T-helper 2 cell treated with Interferon-gamma antibody and Interleukin-4, amounts not matched to agents 100 ng/mL and 5 ng/mL, for 36 hours (primary cell): ENCODE data around the gene P2RX5. TPM values are rescaled to one million over a fixed set of nuclear protein-coding genes. Genes with fewer than 3 reads are reported as not detected.

Experiments
- intact Hi-C: fragments of 100-400 bp; cut with micrococcal nuclease; formaldehyde crosslinking; loops from one replicate; pipeline ENCODE4 v1.15.1; 2023
- total RNA-seq: library from RNA; stranded (reverse); gene quantifications from 2 replicates; pipeline ENCODE4 v1.2.3, GENCODE V29; 2022

Gene P2RX5
- total RNA-seq, 1 donor from 2014 or later = 71.5 TPM

GRCh38 chr17:3682033-3682432, 13.9 kb downstream of the P2RX5 start:
- intact Hi-C loops = loop anchor here (2.0 kb wide), 2 partner anchors 41 to 145 kb away; partner anchors contain the start of gene HASPIN

DNA sequence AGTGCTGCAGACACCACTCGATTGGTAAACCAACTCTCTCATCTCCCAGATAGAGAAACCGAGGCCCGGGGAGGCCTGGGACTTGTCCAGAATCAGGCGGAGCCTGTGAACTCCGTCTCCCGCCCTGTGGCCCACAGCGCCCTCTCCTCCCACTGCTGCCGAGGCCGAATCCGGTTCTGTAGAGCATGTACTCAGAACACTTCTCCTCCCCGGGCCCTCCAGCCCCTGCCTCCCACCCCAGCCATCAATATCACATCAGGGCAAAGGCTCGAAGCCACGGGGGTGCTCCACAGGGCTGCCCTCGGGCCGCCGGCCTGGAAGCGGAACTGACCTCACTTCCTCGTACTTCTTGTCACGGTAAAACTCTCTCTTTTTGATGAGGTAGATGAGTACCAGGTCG, 14.4 kb downstream of the P2RX5 start:
- intact Hi-C loops = no loop called here

GRCh38 chr17:3681057-3681456, 14.9 kb downstream of the P2RX5 start:
- intact Hi-C loops = no loop called here

DNA sequence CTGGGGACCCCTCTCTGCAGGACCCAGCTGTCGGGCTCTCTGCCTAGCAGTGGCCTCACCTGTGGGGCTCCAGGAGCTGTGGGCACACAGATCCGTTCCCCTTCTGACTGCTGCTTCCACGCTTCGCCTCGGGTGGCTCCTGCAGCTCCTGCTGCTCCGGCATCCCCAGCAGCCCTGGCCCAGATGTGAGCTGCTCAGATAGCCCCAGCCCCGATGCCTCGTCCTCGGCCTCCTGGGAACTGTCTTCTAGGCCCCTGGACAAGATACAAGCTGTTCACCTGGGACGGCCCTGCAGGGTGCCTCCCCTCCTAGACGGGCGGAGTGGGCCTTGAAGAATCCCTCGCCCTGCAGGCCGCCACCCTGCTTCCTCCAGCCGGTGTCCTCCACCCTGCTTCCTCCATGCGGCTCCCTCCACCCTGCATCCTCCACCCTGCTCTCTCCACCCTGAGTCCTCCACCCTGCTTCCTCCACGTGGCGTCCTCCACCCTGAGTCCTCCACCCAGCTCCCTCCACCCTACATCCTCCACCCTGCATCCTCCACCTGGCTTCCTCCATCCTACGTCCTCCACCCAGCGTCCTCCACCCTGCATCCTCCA, 16.3 kb downstream of the P2RX5 start:
- intact Hi-C loops = no loop called here

- intact Hi-C loops = no loop called here
Measured at GRCh38 chr17:3678821-3679530, 17.0 kb downstream of the P2RX5 start.

DNA sequence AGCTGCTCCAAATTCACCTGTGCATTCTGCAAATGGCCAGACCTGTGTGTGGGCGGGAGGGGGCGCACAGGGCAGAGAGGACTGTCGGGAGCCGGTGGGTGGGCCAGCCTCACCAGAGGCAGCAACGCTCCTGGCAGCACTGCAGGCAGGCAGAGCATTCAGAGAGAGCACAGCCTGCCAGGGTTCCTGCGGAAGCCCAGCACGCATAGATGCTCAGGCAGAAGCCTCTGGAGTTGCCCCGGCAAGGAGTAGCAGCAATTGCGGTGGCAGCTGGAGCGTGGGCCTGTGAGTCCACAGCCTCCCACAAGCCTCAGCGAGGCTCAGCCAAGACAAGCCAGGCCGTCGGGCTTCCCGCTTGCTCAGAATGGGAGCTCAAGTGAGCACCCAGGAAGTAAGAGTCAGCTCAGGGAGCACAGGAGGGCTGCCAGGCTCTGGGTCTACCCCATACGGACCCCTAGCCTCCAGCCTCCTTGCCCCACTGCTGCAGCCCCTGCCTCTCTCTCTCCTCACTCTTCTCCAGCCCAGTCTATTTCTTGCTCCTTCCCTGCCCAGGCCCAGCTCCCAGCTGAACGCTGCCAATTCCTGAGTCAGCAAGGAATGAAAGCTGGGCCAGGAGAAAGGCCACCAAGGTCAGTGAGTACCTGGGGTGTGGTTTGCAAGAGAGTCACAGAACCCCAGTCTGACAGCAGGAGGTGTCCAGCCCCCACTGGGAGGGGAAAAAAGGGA, 17.7 kb downstream of the P2RX5 start:
- intact Hi-C loops = no loop called here

- intact Hi-C loops = no loop called here
Measured at GRCh38 chr17:3675886-3676285, 20.1 kb downstream of the P2RX5 start.

DNA sequence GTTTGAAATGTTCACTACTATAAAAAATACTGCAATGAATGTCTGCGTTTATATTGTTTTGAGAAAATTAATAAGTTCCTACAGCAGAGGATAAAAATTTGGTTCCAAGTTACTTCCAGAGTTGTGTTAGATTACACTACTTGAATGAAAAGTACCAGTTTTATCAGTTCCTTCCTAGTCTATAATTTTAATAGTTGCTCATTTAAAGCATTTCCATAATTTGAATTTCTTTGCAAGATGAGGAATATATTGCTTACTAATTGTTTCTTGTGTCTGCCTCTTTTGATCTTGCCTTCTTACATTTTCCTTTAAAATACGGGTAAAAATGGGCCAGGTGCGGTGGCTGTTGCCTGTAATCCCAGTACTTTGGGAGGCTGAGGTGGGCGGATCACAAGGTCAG, 23.4 kb downstream of the P2RX5 start:
- intact Hi-C loops = no loop called here

- intact Hi-C loops = loop anchor here (5.0 kb wide), 2 partner anchors 43 to 223 kb away; partner anchors contain the start of gene CAMKK1
Measured at GRCh38 chr17:3669548-3669947, 26.4 kb downstream of the P2RX5 start.

DNA sequence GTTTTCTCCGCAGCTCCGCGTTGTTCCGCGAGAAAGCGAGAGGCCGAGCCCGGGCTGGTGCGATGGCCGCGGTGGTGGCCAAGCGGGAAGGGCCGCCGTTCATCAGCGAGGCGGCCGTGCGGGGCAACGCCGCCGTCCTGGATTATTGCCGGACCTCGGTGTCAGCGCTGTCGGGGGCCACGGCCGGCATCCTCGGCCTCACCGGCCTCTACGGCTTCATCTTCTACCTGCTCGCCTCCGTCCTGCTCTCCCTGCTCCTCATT, 26.9 kb downstream of the P2RX5 start:
- intact Hi-C loops = loop anchor here (5.0 kb wide), 2 partner anchors 43 to 223 kb away; partner anchors contain the start of gene CAMKK1

DNA sequence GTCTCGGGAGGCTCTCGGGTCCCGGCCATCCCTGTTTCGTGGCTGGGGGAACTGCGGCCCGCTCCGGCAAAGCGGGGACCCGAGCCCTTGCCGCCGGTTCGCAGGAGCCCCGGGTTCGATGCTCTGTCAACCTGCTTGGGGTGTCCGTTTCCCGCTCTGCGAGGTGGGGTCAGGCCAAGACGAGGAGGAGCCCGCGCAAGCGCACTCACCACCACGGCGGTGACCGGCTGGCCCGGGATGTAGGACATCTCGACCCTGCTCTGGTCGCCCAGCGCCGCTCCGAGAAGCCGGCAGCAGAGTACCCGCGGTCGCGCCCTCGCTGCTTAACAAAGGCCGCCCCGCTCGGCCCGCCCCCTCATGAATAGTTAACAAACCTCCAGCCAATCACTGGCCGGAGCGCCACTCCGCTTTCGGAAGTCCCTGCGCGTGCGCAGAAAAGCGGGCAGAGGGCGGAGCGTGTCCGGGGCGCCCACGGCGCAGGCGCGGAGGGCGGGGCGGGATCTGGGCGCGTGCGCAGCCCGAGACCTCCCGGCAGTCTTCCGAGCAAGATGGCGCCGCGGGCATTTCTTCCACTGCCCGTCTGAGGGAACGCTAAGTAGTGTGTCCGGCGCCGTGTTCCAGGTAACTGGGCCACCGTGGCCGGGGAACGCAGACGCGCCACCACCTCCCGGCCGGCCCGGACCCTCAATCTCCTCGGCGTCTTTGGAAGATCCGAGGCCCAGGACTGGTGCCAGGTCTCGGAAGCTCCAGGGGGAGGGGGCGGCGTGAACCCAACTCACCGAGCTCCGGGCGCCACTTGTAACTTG, 27.5 kb downstream of the P2RX5 start, which contains the start of the genes EMC6 and TAX1BP3:
Gene EMC6, plus strand, starts transcription at position 534 of the 806 bp plus-strand sequence. CDS start 335 bp downstream, outside the sequence.
Gene TAX1BP3, minus strand, starts transcription at position 300 of the 806 bp plus-strand sequence. Its CDS starts 52 bp downstream, at position 248.
- intact Hi-C loops = loop anchor here (1.0 to 5.0 kb wide), 4 partner anchors 32 to 224 kb away; partner anchors contain the start of genes CAMKK1, CTNS, HASPIN and SHPK

DNA sequence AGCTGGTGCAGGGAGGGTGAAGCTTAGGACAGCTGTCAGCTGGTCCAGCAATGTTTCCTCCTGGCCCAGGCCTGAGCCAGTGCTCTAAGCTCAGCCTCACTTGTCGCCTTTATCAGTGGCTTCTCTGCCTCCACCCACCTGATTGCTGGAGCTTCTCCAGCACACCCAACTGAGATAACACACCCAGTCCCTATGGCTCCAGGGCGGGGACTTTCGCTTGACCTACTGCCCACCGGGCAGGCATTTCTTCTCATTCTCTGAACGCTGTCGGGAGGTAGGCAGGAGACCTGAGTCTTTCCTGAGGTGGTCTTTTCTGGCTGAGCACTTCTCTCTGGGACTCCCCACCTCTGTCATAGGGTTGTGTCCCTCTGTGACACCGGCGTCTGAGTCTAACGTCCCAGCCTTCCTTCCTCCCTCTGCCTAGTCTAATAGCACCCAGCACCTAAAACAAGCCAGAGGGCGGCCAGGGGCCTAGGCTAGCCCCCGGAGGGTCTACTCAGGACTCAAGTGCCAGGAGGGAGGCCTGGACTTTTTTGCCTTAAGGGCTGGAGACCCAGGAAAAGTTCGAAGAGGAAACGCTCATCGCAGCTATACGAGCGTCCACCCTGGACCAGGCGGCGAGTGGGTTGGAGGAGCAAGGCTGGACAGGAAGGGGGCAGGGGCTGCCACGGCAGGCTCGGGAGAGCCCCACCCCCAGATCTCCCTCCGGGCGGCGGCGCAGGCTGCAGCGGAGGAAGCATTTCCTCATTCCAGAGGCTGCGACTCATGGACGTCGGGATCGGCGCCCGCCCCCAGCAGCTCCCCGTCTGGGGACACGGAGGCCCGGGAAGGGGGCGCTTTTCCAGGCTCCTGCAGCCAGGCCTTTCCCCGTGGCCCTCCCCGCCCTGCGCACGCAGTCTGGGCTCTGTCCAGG, 28.3 kb downstream of the P2RX5 start:
- intact Hi-C loops = loop anchor here (1.0 to 5.0 kb wide), 4 partner anchors 31 to 225 kb away; partner anchors contain the start of genes CAMKK1, CTNS, HASPIN and SHPK

GRCh38 chr17:3666516-3666915, 29.4 kb downstream of the P2RX5 start:
- intact Hi-C loops = loop anchor here (5.0 kb wide), 2 partner anchors 46 to 226 kb away; partner anchors contain the start of gene CAMKK1

DNA sequence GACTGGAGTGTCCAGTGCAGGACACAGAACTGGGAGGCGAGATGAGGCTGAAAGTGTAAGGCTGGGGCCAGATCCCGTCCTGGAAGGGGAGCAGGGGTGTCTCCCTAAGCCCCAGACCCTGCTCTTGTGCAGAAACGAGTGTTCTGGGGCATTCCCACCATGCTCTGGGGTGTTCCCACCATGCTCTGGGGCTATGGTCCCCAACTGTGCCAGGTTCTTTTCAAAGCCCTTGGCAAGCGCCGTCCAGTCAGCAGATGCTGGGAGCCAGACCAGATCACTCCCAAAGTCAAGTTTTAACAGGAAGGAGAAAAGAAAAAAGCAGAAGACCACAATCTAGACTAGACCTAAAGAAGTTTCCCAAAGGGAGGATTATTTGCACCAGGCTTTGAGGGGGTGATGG, 30.1 kb downstream of the P2RX5 start:
- intact Hi-C loops = loop anchor here (5.0 kb wide), 2 partner anchors 46 to 226 kb away; partner anchors contain the start of gene CAMKK1

DNA sequence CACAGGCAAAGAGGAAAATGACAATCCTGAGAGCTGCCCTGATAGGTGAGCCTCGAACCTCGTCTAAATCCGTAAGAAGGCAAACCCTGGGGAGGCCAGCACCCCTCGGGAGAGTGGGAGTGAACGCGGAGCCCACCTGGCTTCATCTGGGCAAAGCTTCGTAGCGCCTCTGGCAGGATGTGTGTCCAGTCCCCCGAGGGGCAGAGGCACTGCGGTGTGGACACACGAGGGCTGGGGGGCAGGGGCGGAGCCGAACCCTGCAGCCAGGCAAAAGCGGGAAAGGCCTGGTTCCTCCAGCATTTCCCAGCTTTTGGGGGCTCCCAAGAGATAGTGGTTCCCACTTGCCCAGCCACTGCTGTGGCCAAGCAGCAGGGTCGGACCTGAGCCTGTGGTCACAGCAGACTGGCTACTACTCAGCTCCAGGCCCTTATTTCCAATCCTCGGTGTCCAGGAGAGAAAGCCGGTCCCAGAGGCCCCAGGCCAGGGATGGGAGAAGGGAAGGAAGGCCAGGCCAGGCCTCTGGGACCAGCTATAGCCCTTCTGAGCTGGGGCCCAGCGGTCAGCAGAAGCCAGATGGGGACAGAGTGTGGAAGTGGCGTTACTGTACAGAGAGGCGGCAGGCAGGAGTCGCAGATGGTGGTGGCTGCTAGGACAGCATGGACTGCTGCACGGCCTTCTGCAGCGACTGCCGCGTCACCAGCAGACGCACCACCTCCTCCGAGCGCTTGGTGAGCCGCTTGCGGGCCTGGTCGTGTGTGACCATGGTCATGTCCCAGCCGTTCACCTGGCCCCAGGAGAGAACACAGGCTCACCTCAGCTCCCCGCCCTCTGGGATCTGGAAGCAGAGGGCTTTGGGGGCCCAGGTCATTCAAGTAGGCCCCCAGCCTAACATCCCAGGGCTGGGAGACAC, 32.6 kb downstream of the P2RX5 start:
- intact Hi-C loops = loop anchor here (1.0 kb wide), 1 partner anchor 23 kb away; no protein-coding TSS in a partner anchor

DNA sequence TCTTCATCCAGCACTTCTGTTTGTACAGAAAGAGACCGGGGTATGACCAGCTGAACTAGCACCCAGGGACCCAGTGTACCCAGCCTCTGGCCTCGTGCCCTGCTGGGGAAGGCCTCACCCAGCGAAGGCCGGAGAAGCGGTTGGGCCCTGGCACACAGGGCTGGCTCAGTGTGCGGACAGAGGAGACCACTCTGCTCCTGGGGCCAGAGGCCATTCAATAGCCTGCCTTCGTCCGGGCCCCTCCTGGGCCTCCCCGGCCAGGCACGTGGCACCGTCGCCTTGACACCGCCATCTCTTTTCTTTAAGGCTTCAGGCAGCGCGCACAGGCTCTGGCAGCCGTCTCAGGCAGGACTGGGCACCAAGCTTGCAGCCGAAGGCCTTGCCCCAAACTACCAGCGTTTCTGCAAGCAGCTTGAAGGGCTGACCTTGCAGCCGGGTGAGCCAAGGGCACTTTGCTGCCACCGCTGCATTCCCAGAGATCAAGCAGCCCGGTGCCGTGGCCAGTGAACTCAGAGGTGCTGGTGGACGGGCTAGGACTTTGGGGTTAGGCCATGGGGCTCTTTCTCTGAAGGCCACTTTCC, 35.6 kb downstream of the P2RX5 start:
- intact Hi-C loops = no loop called here

DNA sequence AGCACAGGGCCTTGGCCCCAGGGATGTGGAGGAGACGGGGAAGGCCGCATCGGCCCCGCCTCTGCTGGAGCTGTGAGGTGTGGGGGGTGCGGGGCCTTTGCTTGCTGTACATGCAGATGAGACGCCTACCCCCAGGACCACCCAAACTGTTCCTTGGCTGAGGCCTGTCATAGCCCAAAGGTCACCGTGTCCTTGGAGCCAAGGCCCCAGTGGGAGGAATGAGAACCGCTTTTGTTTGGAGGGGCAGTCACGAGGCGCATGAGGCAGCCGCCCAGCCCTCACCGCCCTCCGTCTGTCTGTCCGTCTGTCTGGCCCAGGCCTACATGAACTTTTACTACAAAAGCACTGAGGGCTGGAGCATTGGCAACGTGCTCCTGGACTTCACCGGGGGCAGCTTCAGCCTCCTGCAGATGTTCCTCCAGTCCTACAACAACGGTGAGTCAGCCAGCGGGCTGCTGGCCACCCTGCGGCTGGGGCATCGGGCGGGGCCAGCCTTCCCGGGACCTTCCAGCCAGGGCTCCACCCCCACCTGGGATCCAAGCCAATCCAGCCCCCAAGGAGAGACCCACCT, 36.3 kb downstream of the P2RX5 start:
- intact Hi-C loops = no loop called here
